ENCODE measurements around the gene BORCS5.

The BORCS5 gene

DNA sequence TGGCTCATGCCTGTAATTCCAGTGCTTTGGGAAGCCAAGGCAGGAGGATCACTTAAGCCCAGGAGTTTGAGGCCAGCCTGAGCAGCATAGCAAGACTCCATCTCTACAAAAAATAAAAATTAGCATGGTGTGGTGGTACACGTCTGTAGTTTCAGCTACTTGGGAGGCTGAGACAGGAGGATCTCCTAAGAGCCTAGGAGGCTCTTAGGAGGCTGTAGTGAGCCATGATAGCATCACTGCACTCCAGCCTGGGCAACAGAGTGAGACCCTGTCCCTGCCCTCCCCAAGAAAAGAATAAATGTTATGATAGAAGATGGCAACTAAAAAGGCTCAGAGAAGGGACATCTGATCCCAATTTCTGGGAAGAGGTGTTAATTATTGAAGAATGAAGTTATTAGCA lies 3.6 kb upstream of the BORCS5 start:
- Histone ChIP-seq H3K4me2 (ENCODE audit: low read depth, low read length, poor library complexity, severe bottlenecking) (no peak overlapping the region), H2AFZ (ENCODE audit: low read length) (no peak overlapping the region)
- no peak for TF ChIP-seq EZH2phosphoT487 (IDR thresholded peaks at IDR 0.05; ENCODE audit: borderline replicate concordance)

DNA sequence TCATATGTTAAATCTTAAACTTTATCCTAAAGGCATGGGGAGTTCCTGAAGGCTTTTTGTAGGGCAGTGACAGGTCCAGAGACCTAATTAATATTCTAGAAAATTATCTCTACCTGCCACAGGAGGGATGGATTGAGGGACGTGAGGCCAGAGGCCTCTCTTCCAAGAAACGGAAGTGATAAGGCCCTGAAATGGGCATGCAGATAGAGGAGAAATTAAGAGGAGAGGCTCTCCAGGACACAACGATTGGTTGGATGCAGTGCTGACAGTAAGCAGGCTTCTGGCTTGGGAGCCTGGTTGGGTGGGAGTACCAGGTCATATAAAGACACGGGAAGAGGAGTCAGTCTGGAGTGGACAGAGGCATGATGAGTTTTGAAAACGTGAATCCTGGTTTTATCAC lies 3.1 kb upstream of the BORCS5 start:
- H4K20me1 ChIP-seq (ENCODE audit: insufficient read depth, low read length, poor library complexity, severe bottlenecking) = no peaks in the 10 kb centered on the region
- peaks cover 16% of the 10 kb centered on the region for H3K79me2 ChIP-seq (ENCODE audit: insufficient read depth, low read length)
- H3K9ac ChIP-seq (ENCODE audit: low read depth, low read length, poor library complexity, severe bottlenecking) = no peak overlapping the region
- H3K27me3 ChIP-seq (ENCODE audit: insufficient read depth, low read length, poor library complexity, severe bottlenecking) = no peaks in the 10 kb centered on the region
- no peaks in the 10 kb centered on the region for H3K9me2 ChIP-seq (replicated peaks; ENCODE audit: low read depth, low read length)
- TF ChIP-seq CTCF (conservative IDR thresholded peaks at IDR 0.05; ENCODE audit: low read length) = no peak
- TF ChIP-seq EZH2phosphoT487 (IDR thresholded peaks at IDR 0.05; ENCODE audit: borderline replicate concordance) = no peak
- H2AFZ ChIP-seq (ENCODE audit: low read length) = no peak overlapping the region
- no peaks in the 10 kb centered on the region for H3F3A ChIP-seq (ENCODE audit: low read depth)
- H3K4me1 ChIP-seq (ENCODE audit: insufficient read depth, low read length, poor library complexity, severe bottlenecking) = peaks cover 19% of the 10 kb centered on the region
- H3K9me3 ChIP-seq (ENCODE audit: insufficient read depth, low read depth, low read length) = no peaks in the 10 kb centered on the region
- no peak overlapping the region for H3K4me2 ChIP-seq (ENCODE audit: low read depth, low read length, poor library complexity, severe bottlenecking)
- H3K36me3 ChIP-seq (ENCODE audit: insufficient read depth, low read length) = no peaks in the 10 kb centered on the region
- no peak overlapping the region for H3K4me3 ChIP-seq (ENCODE audit: low read length, poor library complexity, severe bottlenecking)

More for the DNA sequence above, 3.6 kb upstream of the BORCS5 start:
- H3K9ac ChIP-seq (ENCODE audit: low read depth, low read length, poor library complexity, severe bottlenecking) = no peak overlapping the region
- no peaks in the 10 kb centered on the region for H3K9me2 ChIP-seq (replicated peaks; ENCODE audit: low read depth, low read length)
- H3K9me3 ChIP-seq (ENCODE audit: insufficient read depth, low read depth, low read length) = no peaks in the 10 kb centered on the region
- no peaks in the 10 kb centered on the region for H3K27me3 ChIP-seq (ENCODE audit: insufficient read depth, low read length, poor library complexity, severe bottlenecking)
- H3K79me2 ChIP-seq (ENCODE audit: insufficient read depth, low read length) = peaks cover 11% of the 10 kb centered on the region
- no peaks in the 10 kb centered on the region for H3K36me3 ChIP-seq (ENCODE audit: insufficient read depth, low read length)
- no peaks in the 10 kb centered on the region for H4K20me1 ChIP-seq (ENCODE audit: insufficient read depth, low read length, poor library complexity, severe bottlenecking)
- H3K4me1 ChIP-seq (ENCODE audit: insufficient read depth, low read length, poor library complexity, severe bottlenecking) = peaks cover 14% of the 10 kb centered on the region
- H3K4me3 ChIP-seq (ENCODE audit: low read length, poor library complexity, severe bottlenecking) = no peak overlapping the region
- no peaks in the 10 kb centered on the region for H3F3A ChIP-seq (ENCODE audit: low read depth)

GRCh38 chr12:12356467-12356895 lies 397 bp upstream of the BORCS5 start:
- Histone ChIP-seq H2AFZ (ENCODE audit: low read length) (peak overlapping the region; percentile 74), H3K4me2 (ENCODE audit: low read depth, low read length, poor library complexity, severe bottlenecking) (peak overlapping the region; percentile 89), H4K20me1 (ENCODE audit: insufficient read depth, low read length, poor library complexity, severe bottlenecking) (no peaks in the 10 kb centered on the region), H3K27me3 (ENCODE audit: insufficient read depth, low read length, poor library complexity, severe bottlenecking) (no peaks in the 10 kb centered on the region), H3K4me1 (ENCODE audit: insufficient read depth, low read length, poor library complexity, severe bottlenecking) (peaks cover 14% of the 10 kb centered on the region), H3F3A (ENCODE audit: low read depth) (no peaks in the 10 kb centered on the region), H3K36me3 (ENCODE audit: insufficient read depth, low read length) (no peaks in the 10 kb centered on the region), H3K9me2 (replicated peaks; ENCODE audit: low read depth, low read length) (no peaks in the 10 kb centered on the region), H3K4me3 (ENCODE audit: low read length, poor library complexity, severe bottlenecking) (peak overlapping the region; percentile 89), H3K79me2 (ENCODE audit: insufficient read depth, low read length) (peaks cover 20% of the 10 kb centered on the region), H3K9me3 (ENCODE audit: insufficient read depth, low read depth, low read length) (no peaks in the 10 kb centered on the region), H3K9ac (ENCODE audit: low read depth, low read length, poor library complexity, severe bottlenecking) (peak overlapping the region; percentile 47)
- no peak for TF ChIP-seq EZH2phosphoT487 (IDR thresholded peaks at IDR 0.05; ENCODE audit: borderline replicate concordance)
- TF ChIP-seq CTCF (conservative IDR thresholded peaks at IDR 0.05; ENCODE audit: low read length) = no peak

Data from Loucy (cell line).